Left colon (tissue), 2 donors: ENCODE data around the gene ZC3H12D. TPM values are rescaled to one million over a fixed set of nuclear protein-coding genes. Genes with fewer than 3 reads are reported as not detected.
"Not testable (repeated sequence)": the region's sequence is repeated elsewhere in the genome, so short reads cannot be mapped to it uniquely, and the experiment has no call there.

Experiments
- ATAC-seq: fragments of 200-7000 bp; cut with Tn5 transposase; one replicate; pipeline ENCODE4 v1.9.1; 2020; ENCODE audit warnings: mild to moderate bottlenecking, moderate library complexity
- DNase-seq, 2 donors: peaks; one replicate each; pipeline ENCODE4 v3.0.0-alpha.2; 2020
- intact Hi-C, 2 donors: fragments of 100-400 bp; cut with DNase I in 1 of 2; cut with micrococcal nuclease in 1 of 2; formaldehyde crosslinking; loops; one replicate each; pipeline versions ENCODE4 v1.11.2 to v1.14.0; 2022; cut with DNase I, micrococcal nuclease
- long read RNA-seq: library from polyadenylated mRNA; unstranded; transcript quantifications from one replicate; pipeline ENCODE4 v2.0.0, GENCODE V29; 2021
- total RNA-seq, 2 donors: library from RNA; stranded (reverse); fragmentation: NEBNext Ultra II Directional; extraction: Animal tissue kit (Norgen Biotek cat#: 25700); gene quantifications; one replicate each; pipeline ENCODE4 v1.2.1, GENCODE V29; 2021
- donor health status: DM: no; HTN: no; CAD: no.
- donor health status: DM: yes; HTN: yes; CAD: no.

ZC3H12D gene
- total RNA-seq = 1 to 10 TPM; 4.3 to 8.7 TPM
- long read RNA-seq, partial matches to known transcripts = 0 of 2 reads
- long read RNA-seq, other reads (novel, unspliced or antisense) = 2 of 2 reads

- peak; percentile 87 for ATAC-seq
- intact Hi-C loops = no loop called here
- DNase-seq = peak; percentile 82 to 88
Measured at GRCh38 chr6:149484733-149485700, at the start of gene ZC3H12D. ZC3H12D (minus strand) TSS chr6:149485014; CDS start chr6:149474543, 10,471 bp downstream.

GRCh38 chr6:149529650-149530049 is 44.8 kb upstream of the ZC3H12D start:
- intact Hi-C loops = no loop called here
- ATAC-seq = no peak

GRCh38 chr6:149515494-149515893 is 30.7 kb upstream of the ZC3H12D start:
- no peak for ATAC-seq
- intact Hi-C loops = loop anchor here in 1 of 2 donors (5.0 kb wide), 1 partner anchor 488 kb away; no protein-coding TSS in a partner anchor
- no peak for DNase-seq

More at GRCh38 chr6:149529650-149530049, 44.8 kb upstream of the ZC3H12D start:
- DNase-seq = no peak

DNA sequence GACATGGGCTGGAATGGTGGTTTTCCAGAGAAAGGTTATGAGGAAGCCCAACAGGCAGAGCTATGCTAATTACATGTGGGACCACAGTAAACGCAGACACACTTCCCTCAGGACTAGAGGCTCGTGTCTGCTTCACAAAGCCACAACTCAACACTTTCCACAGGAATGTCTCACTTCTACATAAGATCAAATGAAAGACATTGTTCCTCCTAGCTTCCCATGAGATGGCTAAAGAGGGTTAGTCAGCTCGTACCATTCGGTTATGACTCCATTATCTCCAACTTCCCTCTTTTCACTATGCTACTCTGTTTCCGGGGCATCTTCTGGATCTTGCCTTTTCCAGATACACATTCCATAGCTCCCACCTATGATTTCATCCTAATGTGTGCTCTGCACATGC is 29.1 kb upstream of the ZC3H12D start:
- ATAC-seq (no peak), DNase-seq (no peak)
- intact Hi-C loops = no loop called here

DNA sequence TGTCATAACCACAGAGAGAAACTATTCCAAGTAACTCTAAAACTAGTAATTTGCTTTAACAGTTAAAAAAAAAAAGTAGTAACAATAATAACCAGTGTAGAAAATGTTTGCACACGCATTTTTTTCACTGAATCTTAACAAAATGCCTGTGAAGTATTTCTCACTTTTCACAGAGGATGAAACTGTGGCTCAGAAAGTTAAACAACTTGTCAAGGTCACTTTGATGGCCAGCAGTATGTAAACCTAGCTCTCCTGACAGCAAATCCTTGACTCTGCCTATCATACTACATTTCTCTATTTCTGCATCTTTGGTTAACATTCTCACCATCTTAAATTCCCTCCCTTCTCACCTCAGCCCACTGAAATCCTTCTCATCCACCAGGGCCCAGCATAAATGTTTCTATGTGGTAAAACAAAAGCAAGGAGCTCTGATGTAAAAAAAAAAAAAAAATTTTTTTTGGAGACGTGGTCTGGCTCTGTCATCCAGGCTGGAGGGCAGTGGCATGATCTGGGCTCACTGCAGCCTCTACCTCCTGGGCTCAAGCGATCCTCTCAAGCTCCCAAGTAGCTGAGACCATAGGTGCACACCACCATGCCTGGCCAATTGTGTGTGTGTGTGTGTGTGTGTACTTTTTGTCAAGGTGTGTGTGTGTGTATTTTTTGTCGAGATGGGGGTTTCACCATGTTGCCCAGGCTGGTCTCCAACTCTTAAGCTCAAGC is 26.1 kb upstream of the ZC3H12D start:
- DNase-seq (no peak), ATAC-seq (no peak)
- intact Hi-C loops = no loop called here

- no peak for ATAC-seq
- no peak for DNase-seq
- intact Hi-C loops = no loop called here
Measured at GRCh38 chr6:149508485-149508884, 23.7 kb upstream of the ZC3H12D start.

DNA sequence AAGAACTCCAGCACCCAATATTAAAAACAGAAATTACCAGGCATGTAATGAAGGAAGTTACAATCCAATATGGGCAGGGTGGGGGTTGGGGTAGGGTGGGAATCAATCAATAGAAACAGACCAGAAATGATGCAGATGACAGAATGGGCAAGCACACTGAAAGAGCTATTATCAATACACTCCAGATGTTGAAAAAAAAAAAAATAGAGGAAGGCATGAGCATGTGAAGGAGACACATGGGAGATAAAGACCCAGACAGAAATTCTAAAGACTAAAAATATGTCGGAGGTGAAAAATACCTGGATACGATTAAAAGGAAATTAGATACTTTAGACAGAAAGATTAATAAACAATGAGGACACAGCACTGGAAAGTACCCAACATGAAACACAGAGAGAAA is 19.1 kb upstream of the ZC3H12D start:
- no peak for DNase-seq
- intact Hi-C loops = no loop called here
- no peak for ATAC-seq

DNA sequence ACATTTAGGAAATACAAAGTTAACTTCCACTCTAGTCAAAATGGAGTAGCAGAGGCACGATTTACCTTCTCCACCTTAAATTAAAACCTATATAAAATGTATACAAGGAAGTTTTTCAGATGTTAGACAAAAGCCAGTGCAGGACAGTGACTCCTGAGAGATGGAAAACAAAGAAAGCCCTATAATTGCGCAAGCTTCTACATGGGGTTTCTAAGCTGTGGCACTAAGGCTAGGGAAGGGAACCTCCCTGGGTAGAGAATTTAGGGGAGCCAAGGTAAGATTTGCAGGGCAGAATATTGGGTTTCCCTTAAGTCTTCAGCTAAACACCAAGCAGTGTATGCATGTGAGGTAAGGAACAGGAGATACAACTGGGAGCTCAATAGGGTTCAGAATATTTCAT is 18.5 kb upstream of the ZC3H12D start:
- ATAC-seq = no peak
- intact Hi-C loops = no loop called here

DNA sequence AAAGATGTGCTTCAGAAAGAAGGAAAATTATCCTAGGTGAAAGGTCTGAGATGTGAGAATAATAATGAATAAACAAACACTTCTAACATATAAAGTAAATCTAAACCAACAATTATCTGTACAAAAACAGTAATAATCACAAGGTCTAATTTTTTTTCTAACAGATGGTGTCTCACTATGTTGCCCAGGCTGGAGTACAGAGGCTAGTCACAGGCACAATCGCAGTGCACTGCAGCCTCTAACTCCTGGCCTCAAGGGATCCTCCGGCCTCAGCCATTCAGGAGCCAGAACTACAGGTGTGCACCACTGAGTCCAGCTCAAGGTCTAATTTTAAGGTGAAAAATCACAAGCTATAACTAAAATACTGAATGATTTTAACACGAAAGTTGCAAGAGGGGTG is 17.0 kb upstream of the ZC3H12D start:
- no peak for ATAC-seq
- intact Hi-C loops = no loop called here
- DNase-seq = no peak

More for the DNA sequence above, 18.5 kb upstream of the ZC3H12D start:
- DNase-seq = no peak

GRCh38 chr6:149501201-149501600 is 16.4 kb upstream of the ZC3H12D start:
- intact Hi-C loops = no loop called here
- ATAC-seq (no peak), DNase-seq (no peak)

GRCh38 chr6:149500096-149500495 is 15.3 kb upstream of the ZC3H12D start:
- no peak for DNase-seq
- intact Hi-C loops = no loop called here
- no peak for ATAC-seq

GRCh38 chr6:149499066-149499465 is 14.3 kb upstream of the ZC3H12D start:
- intact Hi-C loops = no loop called here
- DNase-seq (no peak), ATAC-seq (peak; percentile 85)

DNA sequence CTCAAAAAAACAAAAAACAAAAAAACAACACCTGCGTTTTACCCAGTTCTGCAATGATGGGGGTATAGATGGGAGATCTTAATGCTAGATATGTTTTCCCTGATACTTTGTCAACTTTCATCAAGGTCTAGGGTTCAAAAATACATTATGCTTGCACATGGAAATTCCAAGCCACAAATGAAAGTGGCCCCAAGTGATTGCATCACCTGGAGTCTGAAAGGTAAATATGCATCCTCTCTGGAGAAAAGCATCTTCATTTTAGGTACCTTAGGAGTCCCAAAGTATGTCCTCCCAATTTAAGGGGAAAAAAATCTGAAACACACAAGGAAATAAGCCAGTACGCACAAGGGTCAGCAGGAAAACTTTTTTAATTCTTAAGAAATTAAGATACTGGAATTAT is 12.6 kb upstream of the ZC3H12D start:
- no peak for DNase-seq
- no peak for ATAC-seq
- intact Hi-C loops = no loop called here

DNA sequence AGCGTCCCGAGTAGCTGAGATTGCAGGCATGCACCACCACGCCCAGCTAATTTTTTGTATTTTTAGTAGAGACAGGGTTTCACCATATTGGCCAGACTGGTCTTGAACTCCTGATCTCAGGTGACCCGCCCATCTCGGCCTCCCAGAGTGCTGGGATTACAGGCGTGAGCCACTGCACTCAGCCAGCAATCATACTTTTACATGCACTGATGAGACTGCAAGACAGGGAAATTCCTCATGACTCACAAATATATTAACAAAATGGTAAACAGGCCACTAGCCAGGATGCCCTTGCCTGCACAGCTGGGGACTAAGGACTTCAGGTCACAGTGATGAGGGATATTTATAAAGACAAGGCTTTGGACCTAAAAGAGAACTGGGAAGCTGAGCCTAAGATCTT is 11.8 kb upstream of the ZC3H12D start:
- DNase-seq, intact Hi-C loops: not testable (repeated sequence)
- peak; percentile 41 for ATAC-seq

DNA sequence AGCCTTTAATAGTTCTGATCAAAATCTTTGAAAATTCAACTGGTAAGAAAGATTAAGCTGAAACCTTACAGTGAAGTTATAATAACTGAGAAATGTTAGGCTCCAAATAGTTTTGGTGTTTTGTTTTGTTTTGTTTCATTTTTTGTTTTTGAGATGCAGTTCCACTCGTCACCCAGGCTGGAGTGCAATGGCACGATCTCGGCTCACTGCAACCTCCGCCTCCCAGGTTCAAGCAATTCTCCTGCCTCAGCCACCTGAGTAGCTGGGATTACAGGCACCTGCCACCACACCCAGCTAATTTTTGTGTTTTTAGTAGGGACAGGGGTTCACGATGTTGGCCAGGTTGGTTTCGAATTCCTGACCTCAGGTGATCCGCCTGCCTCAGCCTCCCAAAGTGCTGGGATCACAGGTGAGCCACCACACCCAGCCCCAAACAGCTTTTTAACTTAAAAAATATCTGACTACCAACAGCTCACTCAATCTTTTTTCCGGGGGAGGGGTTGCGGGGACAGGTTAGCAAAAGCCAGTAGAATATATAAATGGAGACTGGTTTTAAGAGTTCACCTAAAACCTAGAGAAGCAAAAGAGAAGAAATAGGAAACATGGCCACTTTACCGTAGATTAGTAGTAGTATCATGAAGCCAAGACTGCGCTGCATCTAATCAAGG is 10.7 kb upstream of the ZC3H12D start:
- DNase-seq, ATAC-seq, intact Hi-C loops: not testable (repeated sequence)

GRCh38 chr6:149494810-149495209 is 10.0 kb upstream of the ZC3H12D start:
- DNase-seq, ATAC-seq, intact Hi-C loops: not testable (repeated sequence)

DNA sequence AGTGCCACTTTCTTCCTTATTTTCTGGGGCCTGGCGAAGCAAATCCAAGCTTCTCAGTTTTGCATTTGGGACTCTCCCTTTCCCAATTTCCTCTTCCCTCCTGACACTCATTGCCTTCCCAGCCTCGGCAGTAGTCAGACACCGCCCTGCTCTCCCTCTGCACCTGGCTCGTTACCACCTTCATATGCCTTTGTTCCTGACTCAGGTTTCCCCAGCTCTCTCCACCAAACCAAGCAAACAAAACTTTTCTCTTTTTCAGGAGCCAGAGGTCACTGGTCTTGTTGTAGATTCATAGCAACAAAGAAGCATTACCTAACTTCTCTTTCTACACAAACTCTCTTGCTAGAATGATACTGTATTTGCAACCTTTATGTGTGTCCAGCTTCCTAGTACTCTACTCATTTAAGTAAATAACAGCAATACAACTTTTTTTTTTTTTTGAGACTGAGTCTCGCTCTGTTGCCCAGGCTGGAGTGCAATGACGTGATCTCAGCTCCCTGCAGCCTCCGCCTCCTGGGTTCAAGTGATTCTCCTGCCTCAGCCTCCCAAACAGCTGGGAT is 9.0 kb upstream of the ZC3H12D start:
- ATAC-seq (peak; percentile 79), DNase-seq (peak in 1 of 2 donors; percentile 56)
- intact Hi-C loops = no loop called here

DNA sequence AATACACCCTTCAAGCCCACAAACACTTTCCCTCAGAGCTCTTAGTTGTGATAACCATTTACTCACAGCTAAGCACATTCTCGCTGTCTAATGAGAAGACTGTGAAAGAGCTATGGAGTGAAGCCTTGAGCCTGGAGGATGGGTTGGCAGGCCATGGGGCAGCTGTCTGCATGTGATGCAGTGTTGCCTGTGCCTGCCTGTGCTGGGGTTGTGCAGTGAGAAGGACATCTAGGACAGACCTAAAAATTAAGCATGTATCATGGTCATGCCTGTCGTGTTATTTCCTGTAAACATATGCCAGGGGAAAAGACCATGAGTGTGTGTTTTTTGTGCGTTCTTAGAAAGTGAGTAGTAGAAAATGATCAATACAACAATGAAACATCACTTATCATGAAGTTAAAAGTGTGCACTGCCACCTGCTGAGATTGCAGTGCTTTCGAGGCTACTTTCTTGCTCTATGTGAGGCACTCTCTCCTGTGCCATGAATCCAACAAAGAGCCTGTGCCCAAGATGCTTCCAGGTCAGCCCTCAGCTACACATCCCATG is 8.1 kb upstream of the ZC3H12D start:
- intact Hi-C loops = no loop called here
- ATAC-seq = no peak
- DNase-seq = no peak
